GM19239 (cell line): ENCODE measurements around the gene KCTD11.

ENCODE experiments used
- DNase-seq: peaks from one replicate; pipeline ENCODE4 v3.0.0; 2011; ENCODE audit warnings: low spot score; ENCODE audit not compliant: insufficient read length
- FAIRE-seq: peaks from 2 replicates; lab custom pipeline; 2011; peaks lifted over from hg19 to GRCh38; lab: Jason Lieb, UNC

The KCTD11 gene

DNA sequence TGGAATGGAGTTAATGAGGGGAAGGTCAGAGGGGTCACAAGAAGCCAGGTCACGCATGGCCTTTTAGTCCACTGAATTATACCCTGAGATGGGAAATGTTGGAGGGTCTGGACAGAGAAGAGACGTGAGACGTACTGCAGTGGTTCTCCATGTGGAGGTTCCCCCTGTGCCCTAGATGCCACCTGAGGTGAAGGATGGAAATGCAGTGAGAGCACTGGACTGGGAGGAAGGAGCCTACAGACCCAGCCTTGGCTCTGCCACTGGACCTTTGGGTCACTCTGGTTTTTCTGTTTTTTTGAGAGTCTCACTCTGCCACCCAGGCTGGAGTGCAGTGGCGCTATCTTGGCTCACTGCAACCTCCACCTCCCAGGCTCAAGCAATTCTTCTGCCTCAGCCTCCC is 44.2 kb downstream of the KCTD11 start:
- FAIRE-seq (no peak), DNase-seq (no peak)

DNA sequence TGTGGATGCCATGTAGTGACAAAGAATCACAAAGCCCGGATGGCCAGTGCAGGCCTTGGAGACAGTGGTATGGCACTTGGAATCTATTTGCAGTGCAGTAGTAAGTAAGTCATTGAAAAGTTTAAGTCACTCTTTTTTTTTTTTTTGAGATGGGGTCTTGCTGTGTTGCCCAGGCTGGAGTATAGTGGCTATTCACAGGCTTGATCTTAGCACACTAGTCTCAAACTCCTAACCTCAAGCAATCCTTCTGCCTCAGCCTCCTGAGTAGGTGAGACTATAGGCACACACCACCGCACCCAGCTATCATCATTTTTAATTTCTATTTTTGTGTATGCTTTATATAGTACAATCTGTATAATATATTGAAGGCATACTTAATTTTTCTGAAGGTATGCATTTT is 46.6 kb downstream of the KCTD11 start:
- DNase-seq = no peak
- FAIRE-seq = no peak

DNA sequence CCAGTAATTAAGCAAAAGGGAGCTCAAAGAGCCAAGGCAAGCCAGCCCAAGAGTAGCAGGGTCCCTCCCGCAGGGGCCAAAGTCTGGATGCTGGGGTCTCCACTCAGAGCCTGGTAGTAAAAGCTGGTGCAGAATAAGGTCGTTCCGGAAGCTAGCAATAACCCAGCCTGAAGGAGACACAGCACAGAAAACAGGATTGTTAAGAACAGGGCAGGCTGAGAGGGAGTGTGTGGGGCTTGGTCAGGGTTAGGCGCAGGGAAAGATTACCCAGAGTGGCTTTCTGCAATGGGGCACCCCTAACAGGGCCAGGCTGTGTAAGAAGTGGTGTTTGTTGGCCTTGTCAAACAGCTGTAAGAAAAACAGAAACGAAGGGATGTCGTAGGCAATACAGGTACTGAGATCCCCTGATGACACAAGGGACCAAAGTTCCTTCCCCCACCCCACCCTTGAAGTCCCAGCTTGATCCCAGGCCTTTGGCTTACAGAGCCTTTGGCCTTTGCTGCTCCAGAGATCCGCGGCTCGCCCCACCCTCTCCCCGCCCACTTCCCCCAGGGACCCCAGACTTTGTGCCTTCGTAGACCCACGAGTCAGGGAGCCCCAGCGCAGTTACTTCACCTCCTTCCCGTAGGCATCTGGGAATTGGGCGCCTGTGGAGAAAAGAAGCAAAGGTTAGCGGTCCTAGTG is 51.2 kb downstream of the KCTD11 start:
- DNase-seq (no peak), FAIRE-seq (peak; percentile 72)

DNA sequence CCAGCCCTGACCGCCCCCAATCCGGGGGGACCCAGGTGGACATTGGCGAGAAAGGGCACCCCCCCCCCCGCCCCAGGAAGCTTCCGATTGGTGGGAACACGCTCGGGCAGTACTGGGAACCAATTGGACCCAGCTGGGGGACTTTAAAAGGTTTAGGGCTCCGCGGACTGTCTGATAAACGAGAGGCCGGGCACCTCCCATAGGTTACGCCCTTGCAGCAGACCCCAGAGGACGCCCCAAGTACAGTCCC is 51.7 kb downstream of the KCTD11 start:
- no peak for FAIRE-seq

DNA sequence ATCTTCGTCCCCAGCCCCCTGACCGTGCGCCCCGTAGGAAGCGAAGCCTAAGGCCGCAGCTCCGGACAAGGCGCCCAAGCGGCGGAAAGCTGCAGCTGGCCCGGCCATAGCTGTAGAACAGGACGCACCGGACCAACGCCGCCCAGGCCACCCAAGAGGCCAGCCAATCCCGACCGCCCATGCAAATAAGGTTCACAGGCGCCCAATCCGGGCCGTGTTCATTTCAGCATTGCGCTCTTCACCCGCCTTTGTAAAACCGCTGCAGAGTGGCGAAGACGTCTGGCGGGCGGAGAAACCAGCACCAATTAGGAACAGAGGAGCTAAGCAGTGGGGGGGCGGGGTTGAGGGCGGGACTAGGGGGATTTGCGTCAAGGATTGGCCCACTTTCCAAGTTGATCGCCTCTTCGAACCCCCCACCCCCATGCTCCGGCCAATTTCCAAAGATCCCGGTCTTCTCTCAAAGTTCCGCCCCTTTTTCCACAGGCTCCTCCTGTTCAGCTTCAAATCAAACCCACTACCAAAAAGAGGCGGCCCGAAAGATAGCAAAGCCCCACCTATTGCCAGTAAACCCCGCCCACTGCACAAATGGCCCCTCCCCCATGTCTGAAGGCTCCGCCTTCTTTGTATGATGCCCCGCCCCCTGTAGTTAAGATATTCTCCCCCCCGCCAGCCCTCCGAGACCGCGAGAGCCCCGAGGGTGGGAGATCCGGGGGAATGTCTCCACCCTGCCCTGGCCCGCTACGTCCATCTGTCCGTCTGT is 52.2 kb downstream of the KCTD11 start, which contains the start of gene TMEM256:
Gene TMEM256, minus strand, starts transcription at position 121 of the 760 bp plus-strand sequence. Its CDS starts 13 bp downstream, at position 108.
- FAIRE-seq (peak; percentile 100), DNase-seq (peak; percentile 98)

More for the DNA sequence above, 51.7 kb downstream of the KCTD11 start:
- DNase-seq = no peak
